CD4-positive, alpha-beta T cell treated with Interleukin-17A for 1 hour (primary cell): ENCODE results near the gene SLC43A1.
A peak's percentile ranks its signal among the peaks of the same experiment; 100 is the strongest.
"Not testable (repeated sequence)": the region's sequence is repeated elsewhere in the genome, so short reads cannot be mapped to it uniquely, and the experiment has no call there.

Experiments used
- DNase-seq: peaks from one replicate; pipeline ENCODE4 v3.0.0-alpha.2; 2020

The SLC43A1 gene

DNA sequence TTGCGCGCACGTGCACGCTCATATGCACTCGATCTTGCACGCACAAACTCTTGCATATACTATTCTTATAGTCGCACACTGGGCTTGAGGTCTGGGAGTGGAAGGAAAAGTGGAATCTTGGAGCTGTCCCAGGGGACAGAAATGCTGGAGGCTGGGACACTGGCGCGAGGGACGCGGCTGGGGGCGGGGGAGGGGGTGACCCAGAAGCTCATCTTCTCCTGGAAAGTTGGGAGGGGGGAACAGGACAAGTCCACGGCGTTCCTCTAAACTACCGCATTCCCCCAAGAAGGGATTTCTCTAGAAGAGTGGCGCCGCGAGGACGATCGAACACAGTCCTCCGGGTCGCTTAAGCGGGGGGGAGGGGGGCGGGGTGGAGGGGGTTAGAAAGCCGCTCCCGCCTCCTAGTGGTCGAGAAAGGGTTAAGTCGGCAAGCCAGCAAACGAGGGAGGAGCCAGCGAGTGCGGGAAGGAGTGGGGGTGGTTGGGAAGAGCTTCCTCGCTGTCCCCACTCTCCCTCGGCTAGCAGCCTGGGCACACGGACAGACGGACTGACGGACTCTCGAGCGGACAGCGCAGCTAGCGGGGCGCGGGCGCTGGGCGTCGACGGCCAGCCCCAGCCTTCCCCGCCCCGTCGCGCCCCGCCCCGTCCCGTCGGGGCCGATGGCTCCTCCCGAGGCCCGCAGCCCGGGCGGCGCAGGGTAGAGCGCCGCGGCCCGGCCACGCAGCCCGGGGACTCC lies 55.3 kb downstream of the SLC43A1 start, which contains the start of gene RTN4RL2:
Gene RTN4RL2 (plus strand): TSS at position 507 of the 736 bp plus-strand sequence. CDS start 338 bp downstream, outside the sequence.
- peak; percentile 32 for DNase-seq

GRCh38 chr11:57459164-57460021 lies 56.1 kb downstream of the SLC43A1 start:
- DNase-seq, result peak; percentile 16

DNA sequence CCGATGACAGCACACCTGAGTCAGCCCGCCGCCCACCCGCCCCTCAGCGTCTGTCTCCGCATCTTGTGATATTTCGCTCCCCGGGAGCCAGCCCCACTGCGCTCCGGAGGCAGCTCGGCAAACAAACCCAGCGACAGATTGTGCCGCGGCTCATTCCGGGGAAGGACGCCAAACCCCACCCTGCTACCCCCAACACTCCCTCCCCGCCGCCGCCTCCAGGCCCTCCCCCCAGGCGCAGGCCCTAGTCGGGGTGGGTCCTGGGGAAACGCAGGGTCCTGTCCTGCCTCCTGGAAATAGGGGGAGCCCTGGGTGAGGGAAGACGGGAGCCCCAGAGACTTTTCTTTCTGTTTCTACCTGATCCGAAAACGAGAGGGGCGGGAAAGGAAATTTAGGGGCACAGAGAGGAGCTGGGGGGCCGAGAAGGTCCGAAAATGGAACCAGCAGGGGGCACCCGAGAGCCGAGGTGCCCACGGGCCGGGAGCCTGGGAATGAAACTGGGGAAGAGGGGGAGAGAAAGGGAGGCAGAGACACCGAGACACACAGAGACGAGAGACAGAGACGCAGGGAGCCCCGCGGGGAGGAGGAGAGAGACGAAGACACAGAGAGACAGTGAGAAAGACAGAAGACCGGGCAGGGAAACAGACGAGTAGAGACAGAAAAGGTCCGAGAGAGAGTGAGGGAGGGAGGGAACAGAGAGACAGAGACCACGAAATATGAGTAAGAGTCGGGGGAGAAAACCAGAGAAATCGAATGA lies 56.9 kb downstream of the SLC43A1 start:
- peak; percentile 45 for DNase-seq

DNA sequence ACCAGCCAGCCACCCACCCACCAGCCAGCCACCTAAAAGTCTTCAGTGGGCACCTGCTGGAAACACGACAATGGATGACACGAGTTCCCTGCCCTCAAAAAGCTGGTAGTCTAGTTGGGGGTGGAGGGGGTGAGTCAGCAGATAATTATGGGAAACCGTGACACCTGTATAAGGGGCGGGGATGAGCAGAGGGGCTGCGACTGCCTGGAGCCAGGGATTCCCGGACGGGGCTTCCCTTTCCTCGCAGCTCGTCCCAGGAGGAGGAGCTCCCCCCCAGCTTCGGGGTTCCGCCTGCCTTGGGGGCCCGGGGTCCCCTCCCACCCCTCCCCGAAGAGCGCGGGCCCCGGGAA lies 57.5 kb downstream of the SLC43A1 start:
- DNase-seq, result no peak

- DNase-seq, result no peak
Measured at GRCh38 chr11:57457643-57458023, 57.9 kb downstream of the SLC43A1 start.

GRCh38 chr11:57456960-57457642 lies 58.4 kb downstream of the SLC43A1 start:
- peak; percentile 75 for DNase-seq

- no peak for DNase-seq
Measured at GRCh38 chr11:57453543-57454177, 61.8 kb downstream of the SLC43A1 start.

- DNase-seq, result no peak
Measured at GRCh38 chr11:57446055-57446454, 69.4 kb downstream of the SLC43A1 start.

GRCh38 chr11:57445122-57445394 lies 70.4 kb downstream of the SLC43A1 start:
- DNase-seq, result not testable (repeated sequence)

GRCh38 chr11:57444362-57445121 lies 71.0 kb downstream of the SLC43A1 start:
- DNase-seq, result no peak

GRCh38 chr11:57440744-57441414 lies 74.6 kb downstream of the SLC43A1 start:
- no peak for DNase-seq

DNA sequence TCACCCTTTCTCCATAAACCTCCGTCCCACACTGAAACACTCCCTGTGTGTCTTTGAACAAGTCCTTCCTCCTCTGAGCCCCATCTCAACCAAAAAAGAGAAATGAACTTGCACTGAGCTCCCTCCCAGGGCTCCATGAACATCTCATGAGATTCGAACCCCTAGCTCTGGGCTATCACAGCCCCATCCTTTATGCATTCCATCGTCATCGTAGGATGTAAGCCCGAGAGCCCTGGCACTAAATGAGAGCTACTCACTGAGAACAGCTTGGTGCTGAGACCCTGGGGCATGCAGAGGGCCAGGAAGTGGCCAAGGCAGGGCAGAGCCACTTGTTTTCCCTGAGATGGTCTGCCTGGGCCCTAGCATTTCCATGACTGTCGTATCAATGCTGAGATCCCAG lies 75.7 kb downstream of the SLC43A1 start:
- DNase-seq, result no peak

- DNase-seq, result no peak
Measured at GRCh38 chr11:57438345-57439285, 76.9 kb downstream of the SLC43A1 start.

GRCh38 chr11:57436031-57436430 lies 79.5 kb downstream of the SLC43A1 start:
- DNase-seq, result no peak

DNA sequence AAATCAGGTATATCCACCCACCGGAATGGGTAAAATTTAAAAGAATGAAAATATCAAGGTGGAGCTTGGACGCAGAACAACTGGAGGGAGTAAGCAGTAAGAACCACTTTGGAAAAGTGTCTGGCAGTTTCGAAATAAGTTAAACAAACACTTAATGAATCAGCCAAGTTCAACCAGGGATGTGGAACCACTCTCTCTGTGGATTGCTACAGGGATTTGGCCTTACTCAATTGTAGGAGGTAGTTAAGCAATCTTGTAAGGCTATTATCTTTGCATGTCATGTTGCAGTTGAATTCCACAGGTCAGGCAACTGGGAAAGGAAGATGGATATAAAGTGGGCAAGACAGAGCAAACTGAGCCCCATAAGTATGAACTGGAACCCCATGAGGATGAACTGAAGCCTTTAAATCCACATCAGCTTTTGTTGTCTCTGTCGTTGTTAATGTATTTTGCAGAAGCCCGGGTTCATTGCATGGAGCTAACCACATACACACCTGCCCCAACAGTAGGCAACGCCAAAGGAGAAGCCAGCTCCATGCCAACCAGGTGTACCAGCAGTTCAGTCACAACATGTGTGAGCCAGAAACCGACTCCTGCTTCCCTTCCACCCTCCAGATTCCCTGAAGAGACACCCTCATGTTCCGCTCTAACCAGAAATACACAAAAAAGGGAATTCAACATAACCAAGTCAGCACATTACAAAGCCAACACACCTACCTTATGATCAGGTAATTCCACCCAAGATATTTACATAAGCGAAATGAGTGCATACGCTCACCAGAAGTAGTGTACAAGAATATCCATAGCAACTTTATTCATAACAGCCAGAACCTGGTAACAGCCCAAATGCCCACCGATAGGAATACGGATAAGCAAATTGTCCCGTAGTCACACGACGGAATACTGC lies 80.6 kb downstream of the SLC43A1 start:
- DNase-seq, result no peak
